ENCODE results near the gene PPP1R13B.

The PPP1R13B gene

DNA sequence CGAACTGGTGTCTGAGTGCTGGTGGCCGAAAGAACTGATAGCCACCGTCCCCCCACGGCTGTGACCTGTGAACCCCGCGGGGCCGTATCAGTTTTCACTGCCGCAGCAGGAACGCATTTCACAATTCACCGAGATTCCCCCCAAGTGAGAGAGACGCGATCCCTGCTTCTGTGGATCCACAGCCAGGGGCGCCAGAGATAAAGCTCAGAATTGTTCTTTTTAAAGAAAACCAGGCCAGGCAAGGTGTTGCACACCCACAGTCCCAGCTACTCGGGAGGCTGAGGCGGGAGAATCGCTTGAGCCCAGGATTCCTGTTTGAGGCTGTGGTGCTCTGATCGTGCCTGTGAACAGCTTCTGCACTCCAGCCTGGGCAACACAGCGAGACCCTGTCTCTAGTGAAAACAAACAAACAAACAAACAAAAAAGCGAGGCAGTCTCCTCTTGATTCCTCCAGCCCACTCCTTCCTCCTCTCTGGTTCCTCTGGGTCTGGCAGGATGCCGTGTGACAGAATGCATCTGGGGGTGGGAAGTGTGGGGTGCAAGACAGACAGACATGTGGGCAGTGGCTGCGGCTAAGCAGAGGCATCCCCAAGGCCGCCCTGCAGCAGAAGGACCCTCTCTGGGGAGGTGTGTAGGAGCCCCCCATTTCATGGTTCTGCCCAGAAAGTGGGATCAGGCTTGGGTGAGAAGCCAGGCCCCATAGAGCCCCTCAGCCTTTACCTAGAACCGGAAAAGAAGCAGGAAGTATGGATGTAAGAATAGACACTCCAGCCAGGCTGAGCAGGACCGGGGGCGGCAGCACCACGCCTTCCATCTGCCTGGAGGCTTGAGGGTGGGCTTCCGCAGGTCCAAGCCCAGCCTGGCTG is 39.2 kb upstream of the PPP1R13B start:
- in situ Hi-C loops (cut with MboI; ENCODE audit: low pct_unique_long_range_greater_than_20kb, low sequenced_read_pairs, unreplicated experiment): no loop called here
- TF ChIP-seq, protein P1, sequence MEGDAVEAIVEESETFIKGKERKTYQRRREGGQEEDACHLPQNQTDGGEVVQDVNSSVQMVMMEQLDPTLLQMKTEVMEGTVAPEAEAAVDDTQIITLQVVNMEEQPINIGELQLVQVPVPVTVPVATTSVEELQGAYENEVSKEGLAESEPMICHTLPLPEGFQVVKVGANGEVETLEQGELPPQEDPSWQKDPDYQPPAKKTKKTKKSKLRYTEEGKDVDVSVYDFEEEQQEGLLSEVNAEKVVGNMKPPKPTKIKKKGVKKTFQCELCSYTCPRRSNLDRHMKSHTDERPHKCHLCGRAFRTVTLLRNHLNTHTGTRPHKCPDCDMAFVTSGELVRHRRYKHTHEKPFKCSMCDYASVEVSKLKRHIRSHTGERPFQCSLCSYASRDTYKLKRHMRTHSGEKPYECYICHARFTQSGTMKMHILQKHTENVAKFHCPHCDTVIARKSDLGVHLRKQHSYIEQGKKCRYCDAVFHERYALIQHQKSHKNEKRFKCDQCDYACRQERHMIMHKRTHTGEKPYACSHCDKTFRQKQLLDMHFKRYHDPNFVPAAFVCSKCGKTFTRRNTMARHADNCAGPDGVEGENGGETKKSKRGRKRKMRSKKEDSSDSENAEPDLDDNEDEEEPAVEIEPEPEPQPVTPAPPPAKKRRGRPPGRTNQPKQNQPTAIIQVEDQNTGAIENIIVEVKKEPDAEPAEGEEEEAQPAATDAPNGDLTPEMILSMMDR (IDR thresholded peaks at IDR 0.05; ENCODE audit: extremely low read depth, insufficient read depth, missing control alignments): no peak
- no peak for DNase-seq (ENCODE audit: low spot score)

DNA sequence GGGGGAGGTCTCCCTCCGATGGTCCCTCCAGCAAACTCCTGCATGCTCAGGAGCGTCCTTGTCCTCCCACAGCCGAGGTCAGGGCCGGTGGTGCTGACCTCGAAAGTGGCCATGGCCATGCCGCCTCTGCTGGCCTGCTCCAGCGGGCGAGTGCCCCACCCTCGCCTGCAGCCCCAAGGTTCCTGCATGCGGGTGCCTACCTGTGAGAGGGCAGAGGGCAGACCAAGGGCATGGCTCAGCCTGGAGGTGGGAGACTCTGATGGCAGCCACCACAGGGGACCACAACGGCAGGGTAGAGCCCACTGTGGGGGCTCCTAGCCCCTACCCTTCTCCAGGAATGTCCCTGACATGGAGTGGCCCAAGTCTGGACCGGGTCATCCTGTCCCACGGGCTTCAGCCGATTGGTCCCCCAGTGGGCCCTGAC is 38.1 kb upstream of the PPP1R13B start:
- TF ChIP-seq, protein P1 (IDR thresholded peaks at IDR 0.05; ENCODE audit: extremely low read depth, insufficient read depth, missing control alignments): no peak

DNA sequence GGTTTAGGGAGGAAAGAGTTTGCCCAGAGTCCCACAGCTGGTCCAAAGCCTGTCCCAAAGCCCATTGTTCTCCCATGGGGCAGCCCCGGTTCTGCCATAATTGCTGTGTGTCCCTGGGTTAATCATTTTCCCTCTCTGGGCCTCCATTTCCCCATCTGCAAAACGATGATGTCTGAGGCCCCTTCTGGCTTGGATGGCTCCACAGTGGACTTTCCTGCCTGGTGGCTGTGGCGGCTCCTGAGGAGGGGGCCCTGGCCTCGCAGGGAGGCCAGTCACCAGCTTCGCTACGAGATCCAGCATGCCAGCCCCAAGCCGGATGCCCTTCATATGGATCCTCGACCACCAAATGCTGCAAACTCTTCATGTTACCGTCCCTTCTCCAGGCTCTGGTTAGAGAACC is 37.5 kb upstream of the PPP1R13B start:
- DNase-seq (ENCODE audit: low spot score): no peak
- TF ChIP-seq, protein P1 (IDR thresholded peaks at IDR 0.05; ENCODE audit: extremely low read depth, insufficient read depth, missing control alignments): no peak
- in situ Hi-C loops (cut with MboI; ENCODE audit: low pct_unique_long_range_greater_than_20kb, low sequenced_read_pairs, unreplicated experiment): no loop called here

More for the DNA sequence above, 38.1 kb upstream of the PPP1R13B start:
- DNase-seq (ENCODE audit: low spot score): no peak
- in situ Hi-C loops (cut with MboI; ENCODE audit: low pct_unique_long_range_greater_than_20kb, low sequenced_read_pairs, unreplicated experiment): no loop called here

DNA sequence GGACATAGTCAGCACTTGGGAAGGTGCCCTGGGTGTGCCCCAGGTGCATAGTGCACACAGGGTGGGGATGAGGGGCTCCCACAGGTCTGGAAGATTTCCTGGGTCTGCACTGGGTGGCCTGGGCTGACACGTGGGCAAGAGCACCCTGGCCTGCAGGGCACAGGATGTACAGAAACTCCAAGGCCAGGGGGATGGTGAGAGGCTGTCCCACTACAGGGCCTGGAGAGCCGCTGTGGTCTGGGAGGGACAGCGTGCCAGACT is 35.8 kb upstream of the PPP1R13B start:
- in situ Hi-C loops (cut with MboI; ENCODE audit: low pct_unique_long_range_greater_than_20kb, low sequenced_read_pairs, unreplicated experiment): no loop called here
- TF ChIP-seq, protein P1 (IDR thresholded peaks at IDR 0.05; ENCODE audit: extremely low read depth, insufficient read depth, missing control alignments): no peak
- DNase-seq (ENCODE audit: low spot score): no peak

DNA sequence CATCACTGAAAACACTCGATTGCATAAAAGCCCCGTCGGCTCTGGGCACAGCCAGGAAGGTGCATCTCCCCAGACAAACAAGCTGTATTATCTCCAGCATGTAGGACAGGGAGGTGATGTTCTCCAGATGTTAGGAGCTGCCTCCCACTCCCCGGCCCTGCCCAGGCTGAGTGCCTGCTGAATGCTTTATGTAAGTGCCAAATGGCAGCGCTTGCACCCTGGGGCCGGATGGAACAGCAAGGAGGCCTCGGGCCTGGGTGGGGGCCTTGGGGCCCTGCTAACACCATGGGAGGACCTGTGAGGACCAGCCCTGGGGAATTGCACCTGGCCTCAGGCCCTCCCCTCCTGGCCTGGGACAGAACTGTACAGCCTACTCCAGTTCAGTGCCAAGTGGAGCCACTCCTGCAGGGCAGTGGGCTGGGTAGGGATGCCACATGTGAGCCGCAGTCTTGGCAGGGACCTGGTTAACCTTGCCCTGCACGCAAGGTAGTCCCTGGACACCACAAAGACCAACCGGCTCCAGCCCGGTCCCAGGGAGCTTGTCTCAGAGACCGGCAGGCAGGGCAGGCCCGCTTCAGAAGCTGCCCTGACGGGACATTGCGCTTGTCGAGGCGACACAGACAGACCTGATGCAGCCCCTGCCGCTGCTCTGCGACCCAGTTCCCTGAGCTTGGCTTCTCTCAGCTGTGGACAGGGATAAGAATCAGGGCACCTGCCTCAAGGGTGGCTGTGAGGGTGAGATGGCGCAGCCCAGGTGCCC is 35.3 kb upstream of the PPP1R13B start:
- in situ Hi-C loops (cut with MboI; ENCODE audit: low pct_unique_long_range_greater_than_20kb, low sequenced_read_pairs, unreplicated experiment): no loop called here
- DNase-seq (ENCODE audit: low spot score): no peak
- TF ChIP-seq, protein P1 (IDR thresholded peaks at IDR 0.05; ENCODE audit: extremely low read depth, insufficient read depth, missing control alignments): no peak

DNA sequence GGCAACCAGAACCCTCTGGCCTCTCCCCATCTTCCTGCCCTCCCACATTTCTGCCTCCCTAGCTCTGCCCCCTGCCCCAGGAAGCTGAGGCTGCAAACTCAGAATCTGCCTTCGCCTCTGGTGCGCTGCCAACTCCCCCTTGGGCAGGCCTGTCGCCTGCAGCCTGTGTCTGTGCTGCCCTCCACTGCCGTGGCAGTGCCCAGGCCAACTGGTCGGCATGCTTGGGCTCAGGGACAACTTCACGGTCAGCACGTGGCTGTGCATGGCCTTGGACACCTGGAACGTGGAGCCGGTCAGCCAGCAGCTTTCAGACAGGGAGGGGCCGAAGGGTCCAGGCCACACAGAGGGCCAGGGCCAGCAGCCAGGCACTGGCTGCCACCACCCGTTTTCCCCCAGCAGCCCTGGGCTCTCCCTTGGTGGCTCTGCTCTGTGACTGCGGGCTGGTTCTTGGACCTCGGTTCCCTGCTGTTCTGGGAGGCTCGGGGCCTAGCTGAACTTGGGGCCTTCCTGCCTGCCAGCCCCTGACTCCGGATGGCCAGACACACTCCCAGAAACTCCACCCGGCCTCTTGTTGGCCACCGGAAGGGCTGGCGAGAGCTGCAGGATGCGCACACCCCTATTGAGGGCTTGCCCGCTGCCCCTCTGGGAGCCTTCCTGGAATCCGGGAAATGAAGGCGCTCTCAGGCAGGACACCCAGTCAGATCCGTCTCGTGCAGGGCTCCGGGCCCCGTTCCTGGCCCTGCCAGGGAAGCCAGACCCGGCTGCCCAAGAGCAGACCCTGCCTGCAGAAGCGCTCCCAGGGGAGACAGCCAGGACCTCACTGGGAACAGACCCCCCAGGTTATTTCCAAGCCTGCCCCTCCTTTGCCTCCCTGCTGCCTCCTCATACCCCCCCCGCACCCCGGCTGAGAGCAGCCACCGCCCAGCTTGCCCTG is 34.2 kb upstream of the PPP1R13B start:
- no peak for DNase-seq (ENCODE audit: low spot score)
- in situ Hi-C loops (cut with MboI; ENCODE audit: low pct_unique_long_range_greater_than_20kb, low sequenced_read_pairs, unreplicated experiment): no loop called here
- TF ChIP-seq, protein P1 (IDR thresholded peaks at IDR 0.05; ENCODE audit: extremely low read depth, insufficient read depth, missing control alignments): no peak
